Effector memory CD8-positive, alpha-beta T cell (primary cell): ENCODE results near the gene MRPS2.
"Not testable (repeated sequence)": the region's sequence is repeated elsewhere in the genome, so short reads cannot be mapped to it uniquely, and the experiment has no call there.

Experiments used
- ATAC-seq: fragments of 150-1000 bp; cut with Tn5 transposase; replicated peaks from 2 replicates; pipeline ENCODE4 v1.10.0; 2021; ENCODE audit warnings: mild to moderate bottlenecking, moderate library complexity
- DNase-seq, 3 experiments: peaks; one replicate each; pipeline ENCODE4 v3.0.0; 2021
- H3K27ac Mint-ChIP-seq, 2 donors: one replicate each; pipeline ENCODE4 v1.8.0; 2022; ENCODE audit warnings: mild to moderate bottlenecking in 2 of 2, mixed read lengths in 2 of 2, moderate library complexity in 2 of 2
- H3K27me3 Mint-ChIP-seq, 2 donors: one replicate each; pipeline ENCODE4 v1.8.0; 2022; ENCODE audit warnings: mixed read lengths in 2 of 2
- H3K36me3 Mint-ChIP-seq: one replicate; pipeline ENCODE4 v1.8.0; 2022; ENCODE audit warnings: mild to moderate bottlenecking, moderate library complexity, mixed read lengths; ENCODE audit not compliant: insufficient read depth
- H3K4me1 Mint-ChIP-seq, 2 donors: one replicate each; pipeline ENCODE4 v1.8.0; 2022; ENCODE audit warnings: low read depth in 2 of 2, mixed read lengths in 2 of 2
- H3K4me3 Mint-ChIP-seq, 2 donors: one replicate each; pipeline ENCODE4 v1.8.0; 2022; ENCODE audit warnings: mild to moderate bottlenecking in 2 of 2, mixed read lengths in 2 of 2, moderate library complexity in 2 of 2
- H3K9me3 Mint-ChIP-seq, 2 donors: one replicate each; pipeline ENCODE4 v1.8.0; 2022; ENCODE audit warnings: mixed read lengths in 2 of 2

MRPS2 gene

DNA sequence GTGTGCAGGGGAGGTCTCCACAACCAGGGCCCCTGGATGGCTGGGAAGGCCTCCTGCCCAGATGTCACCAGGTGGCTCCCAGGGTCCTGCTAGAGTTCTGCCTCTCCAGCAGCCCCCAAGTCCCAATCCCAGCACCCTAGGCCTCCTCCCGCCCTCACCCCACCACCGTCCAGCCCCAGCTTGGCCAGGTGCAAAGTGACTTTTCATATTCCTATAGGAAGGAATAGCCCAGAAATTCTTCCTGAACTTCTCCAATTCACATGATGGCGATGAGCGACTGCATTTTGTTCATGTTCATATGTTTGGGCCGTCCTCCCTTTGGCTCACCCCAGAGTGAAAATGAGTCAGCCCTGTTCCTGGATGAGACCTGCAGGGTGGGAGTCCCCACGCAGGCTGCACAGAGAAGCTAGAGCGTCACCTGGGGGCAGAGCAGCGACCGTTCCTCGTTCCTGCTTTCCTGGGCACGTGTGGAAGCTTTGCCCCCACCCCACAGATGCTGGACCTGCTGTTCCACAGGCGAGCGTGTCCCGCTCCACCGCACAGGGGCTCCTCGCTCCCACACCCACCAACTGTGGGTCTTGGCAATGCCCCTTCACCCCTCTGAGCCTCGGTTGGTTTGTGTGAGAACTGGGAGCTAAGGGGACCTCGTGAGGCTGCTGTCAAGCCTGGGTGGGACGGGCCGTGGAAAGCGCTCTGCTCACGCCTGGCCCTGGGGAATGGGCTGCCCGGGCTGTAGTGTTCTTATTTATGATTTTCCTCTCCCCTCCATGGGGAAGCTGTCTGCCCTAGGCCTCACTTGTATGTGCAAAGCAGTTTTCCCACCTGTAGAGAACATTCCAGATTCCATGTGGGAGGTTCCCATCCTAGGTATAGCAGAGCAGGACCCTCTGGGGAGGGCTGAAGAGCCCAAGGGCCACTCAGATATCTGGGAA, 6.9 kb downstream of the MRPS2 start:
- DNase-seq (no peak), ATAC-seq (no peak)
- Mint-ChIP-seq H3K4me3 (no peak overlapping the region), H3K36me3 (peaks cover 12% of the 10 kb centered on the region), H3K27ac (no peak overlapping the region), H3K9me3 (peaks cover 0 to 18% of the 10 kb centered on the region in 2 donors), H3K4me1 (peaks cover 7 to 15% of the 10 kb centered on the region in 2 donors), H3K27me3 (no peaks in the 10 kb centered on the region)

- Mint-ChIP-seq H3K4me1 (peaks cover 4 to 12% of the 10 kb centered on the region in 2 donors), H3K27me3 (no peaks in the 10 kb centered on the region), H3K36me3 (peaks cover 12% of the 10 kb centered on the region), H3K27ac (no peak overlapping the region), H3K9me3 (peaks cover 0 to 18% of the 10 kb centered on the region in 2 donors), H3K4me3 (no peak overlapping the region)
- DNase-seq (no peak), ATAC-seq (no peak)
Observed at GRCh38 chr9:135508211-135508820, 7.8 kb downstream of the MRPS2 start.

DNA sequence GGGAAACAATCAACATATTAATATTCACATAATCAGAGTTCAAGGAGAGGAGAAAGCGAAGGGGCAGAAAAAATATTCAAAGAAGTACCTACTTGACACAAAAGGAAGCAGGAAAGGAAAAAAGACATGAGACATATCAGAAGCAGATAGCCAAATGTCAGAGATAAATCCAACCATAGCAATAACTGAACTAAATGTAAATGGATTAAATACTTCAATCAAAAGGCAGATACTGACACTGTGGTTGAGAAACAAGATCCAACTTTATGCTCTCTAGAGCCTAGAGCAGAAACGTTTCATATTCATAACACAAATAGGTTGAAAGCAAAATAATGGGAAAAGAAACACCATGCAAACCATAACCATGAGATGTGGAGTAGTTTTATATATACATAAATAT, 9.0 kb downstream of the MRPS2 start:
- H3K27me3 Mint-ChIP-seq = no peaks in the 10 kb centered on the region
- H3K4me3 Mint-ChIP-seq = no peak overlapping the region
- H3K27ac Mint-ChIP-seq = no peak overlapping the region
- no peak for ATAC-seq
- H3K36me3 Mint-ChIP-seq = peaks cover 4% of the 10 kb centered on the region
- peaks cover 4 to 9% of the 10 kb centered on the region in 2 donors for H3K4me1 Mint-ChIP-seq
- peaks cover 0 to 18% of the 10 kb centered on the region in 2 donors for H3K9me3 Mint-ChIP-seq
- DNase-seq = no peak

DNA sequence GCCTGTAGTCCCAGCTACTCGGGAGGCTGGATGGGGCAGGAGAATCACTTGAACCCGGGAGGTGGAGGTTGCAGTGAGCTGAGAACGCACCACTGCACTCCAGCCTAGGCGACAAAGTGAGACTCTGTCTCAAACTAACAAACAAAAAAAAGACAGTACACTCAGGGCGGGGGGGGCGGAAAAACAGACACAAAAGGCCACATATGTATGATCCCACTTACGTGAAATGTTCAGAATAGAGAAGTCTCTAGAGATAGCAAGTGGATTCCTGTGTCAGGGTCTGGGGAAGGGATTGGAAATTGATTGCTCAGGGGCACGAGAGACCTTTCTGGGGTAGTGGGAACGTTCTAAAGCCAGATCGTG, 11.7 kb downstream of the MRPS2 start:
- DNase-seq (no peak), ATAC-seq (no peak)
- Mint-ChIP-seq H3K27me3 (peaks cover 1% of the 10 kb centered on the region in 2 donors), H3K4me1 (no peaks in the 10 kb centered on the region), H3K36me3 (no peaks in the 10 kb centered on the region), H3K9me3 (peaks cover 0 to 18% of the 10 kb centered on the region in 2 donors), H3K4me3 (no peak overlapping the region), H3K27ac (no peak overlapping the region)

GRCh38 chr9:135512904-135513303, 12.4 kb downstream of the MRPS2 start:
- Mint-ChIP-seq H3K27ac (no peak overlapping the region), H3K4me1 (no peaks in the 10 kb centered on the region), H3K9me3 (peaks cover 0 to 17% of the 10 kb centered on the region in 2 donors), H3K36me3 (no peaks in the 10 kb centered on the region), H3K27me3 (peaks cover 7 to 8% of the 10 kb centered on the region in 2 donors), H3K4me3 (no peak overlapping the region)
- ATAC-seq = no peak
- DNase-seq = no peak

GRCh38 chr9:135513351-135513846, 12.9 kb downstream of the MRPS2 start:
- Mint-ChIP-seq H3K36me3 (no peaks in the 10 kb centered on the region), H3K27me3 (peaks cover 8 to 13% of the 10 kb centered on the region in 2 donors), H3K4me1 (no peaks in the 10 kb centered on the region), H3K9me3 (peaks cover 0 to 12% of the 10 kb centered on the region in 2 donors), H3K27ac (no peak overlapping the region), H3K4me3 (no peak overlapping the region)
- ATAC-seq = no peak
- no peak for DNase-seq

DNA sequence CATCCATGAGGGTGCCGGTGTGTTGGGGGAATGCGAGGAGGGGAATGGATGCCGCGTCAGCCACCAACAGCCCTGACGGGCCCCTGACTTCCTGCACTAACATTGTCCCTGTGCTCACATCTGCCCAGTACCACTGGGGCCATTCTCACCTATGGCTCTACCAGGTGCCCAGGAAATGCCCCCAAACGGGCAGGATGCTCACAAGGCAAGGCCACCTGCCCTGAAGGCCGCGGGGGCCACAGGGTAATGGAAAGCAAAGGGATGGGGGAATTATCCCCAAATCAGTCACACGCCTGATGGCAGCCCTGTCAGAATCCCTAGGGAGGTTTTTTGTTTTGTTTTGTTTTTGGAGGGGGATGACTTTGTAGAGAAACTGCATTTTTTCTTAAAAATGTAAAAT, 13.4 kb downstream of the MRPS2 start:
- peaks cover 11 to 18% of the 10 kb centered on the region in 2 donors for H3K27me3 Mint-ChIP-seq
- not testable (repeated sequence) for H3K4me1 Mint-ChIP-seq, H3K27ac Mint-ChIP-seq, ATAC-seq, H3K4me3 Mint-ChIP-seq, H3K36me3 Mint-ChIP-seq, DNase-seq, H3K9me3 Mint-ChIP-seq

GRCh38 chr9:135514342-135515082, 14.0 kb downstream of the MRPS2 start:
- Mint-ChIP-seq H3K4me3 (no peak overlapping the region), H3K36me3 (no peaks in the 10 kb centered on the region), H3K27ac (no peak overlapping the region), H3K4me1 (no peaks in the 10 kb centered on the region), H3K27me3 (peaks cover 11 to 24% of the 10 kb centered on the region in 2 donors), H3K9me3 (peaks cover 0 to under 1% of the 10 kb centered on the region in 2 donors)
- no peak for DNase-seq
- ATAC-seq = no peak

DNA sequence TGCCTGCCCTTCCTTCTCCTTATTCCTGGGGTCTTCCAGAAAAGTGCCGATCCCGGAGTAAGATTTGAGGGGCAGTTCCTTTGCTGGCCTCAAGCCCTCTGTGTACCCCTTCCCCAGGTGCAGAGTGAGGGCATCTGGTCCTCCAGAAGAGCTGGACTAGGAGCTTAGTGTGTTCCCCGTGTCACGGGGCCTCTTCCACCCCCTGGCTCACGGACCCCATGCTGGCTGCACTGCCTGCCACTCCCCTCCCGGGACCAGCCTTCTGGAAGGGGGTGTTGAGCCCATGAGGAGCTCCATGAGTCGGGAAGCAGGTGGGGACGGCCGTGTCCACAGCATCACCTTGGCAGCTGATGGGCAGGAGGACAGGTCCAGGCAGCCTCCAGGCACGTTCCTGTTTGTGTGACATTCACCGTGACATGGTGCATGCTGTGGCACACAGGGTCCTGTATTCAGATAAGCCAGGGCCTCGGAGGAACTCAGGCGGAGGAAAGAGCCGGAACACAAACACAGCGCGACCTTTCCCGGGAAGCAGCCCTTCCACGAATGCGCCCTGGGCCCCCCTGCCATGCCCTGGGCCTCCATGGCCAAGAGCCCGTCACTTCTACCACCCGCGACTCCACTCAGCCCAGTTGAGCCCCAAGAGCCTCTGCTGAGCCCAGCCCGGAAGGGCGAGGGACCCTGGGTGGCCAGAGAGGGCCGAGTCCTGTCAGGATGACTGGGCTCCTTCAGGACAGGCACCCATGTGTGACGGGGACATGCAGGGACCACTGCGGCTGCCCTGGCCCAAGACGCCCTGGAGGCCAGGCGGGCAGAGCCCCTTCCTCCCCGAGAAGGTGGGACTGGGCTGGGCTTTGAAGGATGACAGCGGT, 14.8 kb downstream of the MRPS2 start:
- Mint-ChIP-seq H3K27me3 (peaks cover 11 to 27% of the 10 kb centered on the region in 2 donors), H3K36me3 (no peaks in the 10 kb centered on the region), H3K4me1 (no peaks in the 10 kb centered on the region), H3K4me3 (no peak overlapping the region), H3K27ac (no peak overlapping the region), H3K9me3 (no peaks in the 10 kb centered on the region)
- no peak for DNase-seq
- ATAC-seq = no peak

DNA sequence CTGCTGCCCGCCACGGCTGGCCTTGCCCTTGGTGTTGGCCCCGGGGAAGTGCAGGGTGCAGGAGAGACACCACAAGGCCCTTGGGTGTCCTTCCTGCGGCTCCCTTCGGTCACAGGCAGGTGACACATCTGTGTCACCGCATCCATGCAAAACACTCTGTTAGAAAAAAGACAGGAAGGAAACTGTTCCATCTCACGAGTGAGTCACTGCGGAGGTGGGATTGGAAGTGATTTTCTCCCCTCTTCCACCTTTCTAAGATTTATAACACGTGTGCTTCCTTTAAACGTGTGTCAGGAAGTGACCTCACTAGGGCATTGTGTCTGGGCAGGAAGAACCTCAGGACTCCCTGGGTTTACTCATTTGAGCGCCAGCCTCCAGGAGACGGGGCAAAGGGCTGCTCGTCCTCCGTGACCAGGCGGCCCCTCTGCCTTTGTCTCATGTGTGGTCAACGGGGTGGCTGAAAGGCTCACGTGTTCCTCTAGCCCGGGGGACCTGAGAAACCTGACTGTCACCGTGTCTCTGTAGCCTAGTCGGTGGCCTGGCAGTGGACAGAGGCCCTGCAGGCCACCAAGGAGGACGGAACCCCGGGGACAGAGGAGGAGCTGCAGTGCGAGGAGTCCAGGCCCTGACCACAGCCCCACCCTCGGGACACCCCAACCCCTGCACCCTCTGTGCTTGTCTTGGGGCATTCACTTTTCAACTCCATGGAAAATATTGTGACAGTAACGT, 15.8 kb downstream of the MRPS2 start:
- ATAC-seq (no peak), DNase-seq (no peak)
- H3K27ac Mint-ChIP-seq = no peak overlapping the region
- no peak overlapping the region for H3K4me3 Mint-ChIP-seq
- H3K36me3 Mint-ChIP-seq = no peaks in the 10 kb centered on the region
- H3K4me1 Mint-ChIP-seq = no peaks in the 10 kb centered on the region
- H3K9me3 Mint-ChIP-seq = no peaks in the 10 kb centered on the region
- H3K27me3 Mint-ChIP-seq = peaks cover 11 to 37% of the 10 kb centered on the region in 2 donors

DNA sequence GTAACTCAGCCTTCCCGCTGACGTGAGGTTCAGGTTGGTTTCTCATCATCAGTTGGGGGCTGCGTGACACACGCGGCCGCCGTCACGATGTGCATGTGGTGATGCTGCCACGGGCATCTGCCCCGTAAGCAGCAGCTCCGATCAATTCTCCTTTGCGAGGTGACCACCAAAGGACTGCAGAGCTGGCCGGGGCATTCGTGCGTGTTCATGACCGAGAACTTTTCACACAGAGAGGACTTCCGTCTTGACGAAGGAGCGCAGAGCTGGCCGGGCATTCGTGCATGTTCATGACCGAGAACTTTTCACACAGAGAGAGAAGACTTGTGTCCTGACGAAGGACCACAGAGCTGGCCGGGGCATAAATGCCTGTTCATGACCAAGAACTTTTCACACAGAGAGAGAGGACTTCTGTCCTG, 16.9 kb downstream of the MRPS2 start:
- H3K27ac Mint-ChIP-seq = no peak overlapping the region
- H3K9me3 Mint-ChIP-seq = no peaks in the 10 kb centered on the region
- DNase-seq (no peak), ATAC-seq (no peak)
- H3K27me3 Mint-ChIP-seq = peaks cover 11 to 39% of the 10 kb centered on the region in 2 donors
- H3K36me3 Mint-ChIP-seq = no peaks in the 10 kb centered on the region
- H3K4me3 Mint-ChIP-seq = no peak overlapping the region
- H3K4me1 Mint-ChIP-seq = no peaks in the 10 kb centered on the region
